ENCODE data around the gene MBNL1.

DNA sequence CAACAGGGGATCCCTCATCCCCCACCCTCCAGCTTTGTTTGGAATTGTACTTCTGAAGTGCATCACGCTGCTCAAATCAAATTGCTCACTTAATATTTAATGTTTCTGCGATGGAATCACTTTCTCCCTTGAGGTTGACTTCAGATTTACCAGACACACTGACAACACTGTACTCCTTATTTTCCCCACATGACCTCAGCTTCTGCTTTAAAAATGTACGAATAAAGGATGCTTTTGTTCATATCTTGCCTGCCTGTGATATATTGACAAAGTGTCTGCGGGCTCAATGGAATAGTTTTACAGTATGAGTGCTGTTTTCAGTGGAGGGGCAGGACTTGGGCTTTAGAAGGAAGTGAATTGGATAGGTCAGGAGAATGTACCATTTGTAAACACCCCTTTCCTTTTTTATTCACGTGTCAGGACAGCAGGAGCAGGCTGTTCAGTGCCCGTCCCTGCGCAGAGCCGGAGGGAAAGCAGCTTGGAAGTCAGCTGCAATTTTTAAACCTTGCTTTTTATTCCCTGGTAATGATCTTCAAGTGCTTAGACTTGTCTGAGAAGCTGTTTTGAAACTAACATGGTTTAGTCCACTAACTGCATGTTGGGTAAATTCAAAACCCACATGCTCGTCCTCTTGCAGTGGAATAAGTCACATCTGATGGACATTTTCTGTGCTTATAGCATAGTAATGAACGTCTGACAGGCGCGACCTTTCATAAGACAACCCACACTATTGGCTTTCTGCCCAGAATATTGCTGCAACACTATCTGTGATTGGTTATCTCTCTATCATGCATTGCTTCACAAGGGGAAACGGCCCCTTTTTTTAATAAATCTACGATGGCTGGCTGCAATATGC lies 29.9 kb downstream of the MBNL1 start:
- TF ChIP-seq, protein P1, sequence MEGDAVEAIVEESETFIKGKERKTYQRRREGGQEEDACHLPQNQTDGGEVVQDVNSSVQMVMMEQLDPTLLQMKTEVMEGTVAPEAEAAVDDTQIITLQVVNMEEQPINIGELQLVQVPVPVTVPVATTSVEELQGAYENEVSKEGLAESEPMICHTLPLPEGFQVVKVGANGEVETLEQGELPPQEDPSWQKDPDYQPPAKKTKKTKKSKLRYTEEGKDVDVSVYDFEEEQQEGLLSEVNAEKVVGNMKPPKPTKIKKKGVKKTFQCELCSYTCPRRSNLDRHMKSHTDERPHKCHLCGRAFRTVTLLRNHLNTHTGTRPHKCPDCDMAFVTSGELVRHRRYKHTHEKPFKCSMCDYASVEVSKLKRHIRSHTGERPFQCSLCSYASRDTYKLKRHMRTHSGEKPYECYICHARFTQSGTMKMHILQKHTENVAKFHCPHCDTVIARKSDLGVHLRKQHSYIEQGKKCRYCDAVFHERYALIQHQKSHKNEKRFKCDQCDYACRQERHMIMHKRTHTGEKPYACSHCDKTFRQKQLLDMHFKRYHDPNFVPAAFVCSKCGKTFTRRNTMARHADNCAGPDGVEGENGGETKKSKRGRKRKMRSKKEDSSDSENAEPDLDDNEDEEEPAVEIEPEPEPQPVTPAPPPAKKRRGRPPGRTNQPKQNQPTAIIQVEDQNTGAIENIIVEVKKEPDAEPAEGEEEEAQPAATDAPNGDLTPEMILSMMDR (IDR thresholded peaks at IDR 0.05; ENCODE audit: low read depth, low read length, missing input control) = no peak
- TF ChIP-seq TAF1 (conservative IDR thresholded peaks at IDR 0.05) (peak; percentile 74), SP1 (IDR thresholded peaks at IDR 0.05) (peak; percentile 69), RXRA (IDR thresholded peaks at IDR 0.05) (no peak), RAD21 (IDR thresholded peaks at IDR 0.05) (peak; percentile 36 to 45), GABPA (IDR thresholded peaks at IDR 0.05 in 1 of 2, conservative IDR thresholded peaks at IDR 0.05 in 1 of 2) (no peak)
- TF ChIP-seq, protein P2, sequence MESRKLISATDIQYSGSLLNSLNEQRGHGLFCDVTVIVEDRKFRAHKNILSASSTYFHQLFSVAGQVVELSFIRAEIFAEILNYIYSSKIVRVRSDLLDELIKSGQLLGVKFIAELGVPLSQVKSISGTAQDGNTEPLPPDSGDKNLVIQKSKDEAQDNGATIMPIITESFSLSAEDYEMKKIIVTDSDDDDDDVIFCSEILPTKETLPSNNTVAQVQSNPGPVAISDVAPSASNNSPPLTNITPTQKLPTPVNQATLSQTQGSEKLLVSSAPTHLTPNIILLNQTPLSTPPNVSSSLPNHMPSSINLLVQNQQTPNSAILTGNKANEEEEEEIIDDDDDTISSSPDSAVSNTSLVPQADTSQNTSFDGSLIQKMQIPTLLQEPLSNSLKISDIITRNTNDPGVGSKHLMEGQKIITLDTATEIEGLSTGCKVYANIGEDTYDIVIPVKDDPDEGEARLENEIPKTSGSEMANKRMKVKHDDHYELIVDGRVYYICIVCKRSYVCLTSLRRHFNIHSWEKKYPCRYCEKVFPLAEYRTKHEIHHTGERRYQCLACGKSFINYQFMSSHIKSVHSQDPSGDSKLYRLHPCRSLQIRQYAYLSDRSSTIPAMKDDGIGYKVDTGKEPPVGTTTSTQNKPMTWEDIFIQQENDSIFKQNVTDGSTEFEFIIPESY (IDR thresholded peaks at IDR 0.05) = no peak
- TF ChIP-seq, protein P3, sequence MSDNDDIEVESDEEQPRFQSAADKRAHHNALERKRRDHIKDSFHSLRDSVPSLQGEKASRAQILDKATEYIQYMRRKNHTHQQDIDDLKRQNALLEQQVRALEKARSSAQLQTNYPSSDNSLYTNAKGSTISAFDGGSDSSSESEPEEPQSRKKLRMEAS (IDR thresholded peaks at IDR 0.05) = peak; percentile 54
- TF ChIP-seq, protein P4, sequence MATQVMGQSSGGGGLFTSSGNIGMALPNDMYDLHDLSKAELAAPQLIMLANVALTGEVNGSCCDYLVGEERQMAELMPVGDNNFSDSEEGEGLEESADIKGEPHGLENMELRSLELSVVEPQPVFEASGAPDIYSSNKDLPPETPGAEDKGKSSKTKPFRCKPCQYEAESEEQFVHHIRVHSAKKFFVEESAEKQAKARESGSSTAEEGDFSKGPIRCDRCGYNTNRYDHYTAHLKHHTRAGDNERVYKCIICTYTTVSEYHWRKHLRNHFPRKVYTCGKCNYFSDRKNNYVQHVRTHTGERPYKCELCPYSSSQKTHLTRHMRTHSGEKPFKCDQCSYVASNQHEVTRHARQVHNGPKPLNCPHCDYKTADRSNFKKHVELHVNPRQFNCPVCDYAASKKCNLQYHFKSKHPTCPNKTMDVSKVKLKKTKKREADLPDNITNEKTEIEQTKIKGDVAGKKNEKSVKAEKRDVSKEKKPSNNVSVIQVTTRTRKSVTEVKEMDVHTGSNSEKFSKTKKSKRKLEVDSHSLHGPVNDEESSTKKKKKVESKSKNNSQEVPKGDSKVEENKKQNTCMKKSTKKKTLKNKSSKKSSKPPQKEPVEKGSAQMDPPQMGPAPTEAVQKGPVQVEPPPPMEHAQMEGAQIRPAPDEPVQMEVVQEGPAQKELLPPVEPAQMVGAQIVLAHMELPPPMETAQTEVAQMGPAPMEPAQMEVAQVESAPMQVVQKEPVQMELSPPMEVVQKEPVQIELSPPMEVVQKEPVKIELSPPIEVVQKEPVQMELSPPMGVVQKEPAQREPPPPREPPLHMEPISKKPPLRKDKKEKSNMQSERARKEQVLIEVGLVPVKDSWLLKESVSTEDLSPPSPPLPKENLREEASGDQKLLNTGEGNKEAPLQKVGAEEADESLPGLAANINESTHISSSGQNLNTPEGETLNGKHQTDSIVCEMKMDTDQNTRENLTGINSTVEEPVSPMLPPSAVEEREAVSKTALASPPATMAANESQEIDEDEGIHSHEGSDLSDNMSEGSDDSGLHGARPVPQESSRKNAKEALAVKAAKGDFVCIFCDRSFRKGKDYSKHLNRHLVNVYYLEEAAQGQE (IDR thresholded peaks at IDR 0.05) = no peak

All from liver (tissue), 3 donors.